Liver (tissue), 9 donors: ENCODE results near the gene FAM124A. TPM values are rescaled to one million over a fixed set of nuclear protein-coding genes. Genes with fewer than 3 reads are reported as not detected.

ENCODE experiments used
- DNase-seq: peaks from one replicate; pipeline ENCODE4 v3.0.0-alpha.2; 2017; ENCODE audit warnings: low spot score
- H3K27ac ChIP-seq, 2 donors: one replicate each; pipeline ENCODE4 v1.7.0; 2013; ENCODE audit warnings: inconsistent platforms in 2 of 2, low read length in 2 of 2, control low read depth in 1 of 2, low read depth in 1 of 2, mild to moderate bottlenecking in 1 of 2
- H3K27me3 ChIP-seq, 4 donors: one replicate each; pipeline versions ENCODE4 v1.6.1 to v1.7.0; 2013; ENCODE audit warnings: low read length in 3 of 4, inconsistent platforms in 1 of 4, mild to moderate bottlenecking in 1 of 4, moderate library complexity in 1 of 4; ENCODE audit not compliant: control insufficient read depth in 4 of 4, insufficient read depth in 4 of 4
- H3K36me3 ChIP-seq, 4 donors: one replicate each; pipeline versions ENCODE4 v1.6.1 to v1.7.0; 2013; ENCODE audit warnings: low read length in 3 of 4, mild to moderate bottlenecking in 3 of 4, low read depth in 1 of 4, moderate library complexity in 1 of 4; ENCODE audit not compliant: control insufficient read depth in 4 of 4, insufficient read depth in 3 of 4
- H3K4me1 ChIP-seq, 4 donors: one replicate each; pipeline versions ENCODE4 v1.6.1 to v1.7.0; 2013; ENCODE audit warnings: low read length in 3 of 4, mild to moderate bottlenecking in 3 of 4, moderate library complexity in 1 of 4; ENCODE audit not compliant: control insufficient read depth in 4 of 4, insufficient read depth in 4 of 4
- H3K4me3 ChIP-seq, 3 donors: one replicate each; pipeline versions ENCODE4 v1.6.1 to v1.7.0; 2013; ENCODE audit warnings: low read length in 3 of 3, control low read depth in 1 of 3, low read depth in 1 of 3, mild to moderate bottlenecking in 1 of 3
- H3K9ac ChIP-seq, 2 donors: one replicate each; pipeline ENCODE4 v1.7.0; 2013; ENCODE audit warnings: low read length in 2 of 2, mild to moderate bottlenecking in 2 of 2, moderate library complexity in 2 of 2, control low read depth in 1 of 2, low read depth in 1 of 2
- H3K9me3 ChIP-seq, 4 donors: one replicate each; pipeline versions ENCODE4 v1.6.1 to v1.7.0; 2013; ENCODE audit warnings: low read length in 3 of 4; ENCODE audit not compliant: control insufficient read depth in 4 of 4
- ATF3 ChIP-seq: IDR thresholded peaks from 2 replicates; pipeline ENCODE4 v1.6.1; 2016; ENCODE audit warnings: antibody characterized with exemption
- EGR1 ChIP-seq, 2 donors: IDR thresholded peaks; 2 replicates each; pipeline ENCODE4 v1.6.1; 2016 to 2018; ENCODE audit warnings: antibody characterized with exemption in 2 of 2, low read depth in 2 of 2
- FOXA1 ChIP-seq: IDR thresholded peaks from 2 replicates; pipeline ENCODE4 v1.6.1; 2016; ENCODE audit warnings: antibody characterized with exemption
- FOXA2 ChIP-seq: IDR thresholded peaks from 2 replicates; pipeline ENCODE4 v1.6.1; 2016; ENCODE audit warnings: antibody characterized with exemption
- GABPA ChIP-seq, 2 donors: IDR thresholded peaks in 1 of 2; conservative IDR thresholded peaks in 1 of 2; 2 replicates each; pipeline ENCODE4 v1.6.1; 2016; ENCODE audit warnings: antibody characterized with exemption in 2 of 2, mild to moderate bottlenecking in 1 of 2, moderate library complexity in 1 of 2
- HNF4A ChIP-seq, 2 donors: conservative IDR thresholded peaks; 2 replicates each; pipeline ENCODE4 v1.6.1; 2016; ENCODE audit warnings: antibody characterized with exemption in 2 of 2, mild to moderate bottlenecking in 2 of 2
- HNF4G ChIP-seq: IDR thresholded peaks from 2 replicates; pipeline ENCODE4 v1.6.1; 2016; ENCODE audit warnings: antibody characterized with exemption
- JUND ChIP-seq, 2 donors: IDR thresholded peaks; 2 replicates each; pipeline ENCODE4 v1.6.1; 2016; ENCODE audit warnings: antibody characterized with exemption in 2 of 2
- MAX ChIP-seq: IDR thresholded peaks from 2 replicates; pipeline ENCODE4 v1.6.1; 2016; ENCODE audit warnings: antibody characterized with exemption
- NR2F2 ChIP-seq: IDR thresholded peaks from 2 replicates; pipeline ENCODE4 v1.6.1; 2016; ENCODE audit warnings: antibody characterized with exemption
- REST ChIP-seq: IDR thresholded peaks from 2 replicates; pipeline ENCODE4 v1.6.1; 2016; ENCODE audit warnings: antibody characterized with exemption, mild to moderate bottlenecking
- RXRA ChIP-seq, 2 donors: IDR thresholded peaks; 2 replicates each; pipeline ENCODE4 v1.6.1; 2017 to 2018; ENCODE audit warnings: antibody characterized with exemption in 2 of 2, mild to moderate bottlenecking in 1 of 2
- SP1 ChIP-seq: IDR thresholded peaks from 2 replicates; pipeline ENCODE4 v1.6.1; 2018; ENCODE audit warnings: antibody characterized with exemption, mild to moderate bottlenecking
- TAF1 ChIP-seq: conservative IDR thresholded peaks from 2 replicates; pipeline ENCODE4 v1.6.1; 2016; ENCODE audit warnings: antibody characterized with exemption, mild to moderate bottlenecking
- YY1 ChIP-seq: IDR thresholded peaks from 2 replicates; pipeline ENCODE4 v1.6.1; 2016; ENCODE audit warnings: antibody characterized with exemption, mild to moderate bottlenecking
- ZBTB33 ChIP-seq: IDR thresholded peaks from 2 replicates; pipeline ENCODE4 v1.6.1; 2016; ENCODE audit warnings: antibody characterized with exemption
- WGBS: extraction: QIAGEN DNeasy Blood & Tissue Kit; methylation state at CpG from one replicate; pipeline ENCODE4 v1.1.7; 2013; 5-methylcytosine and 5-hydroxymethylcytosine counted together
- polyA plus RNA-seq, 2 donors: library from polyadenylated mRNA; stranded (reverse) in 1 of 2; unstranded in 1 of 2; fragments of 200-250 nt in 1 of 2; fragments of >200 nt in 1 of 2; fragmentation: Nextera tagmentation in 1 of 2; extraction: Ambion mirVana in 1 of 2; gene quantifications; one replicate each; pipeline versions ENCODE4 v1.2.1 to v1.2.3, GENCODE V29; 2013 to 2015
- total RNA-seq, 2 donors: library from RNA; depleted of rRNA; stranded (reverse); fragments of >200 nt; gene quantifications; one replicate each; pipeline ENCODE4 v1.2.3, GENCODE V29; 2014
- donor health status: healthy.
- donor health status: healthy.
- donor health status: healthy.
- donor health status: healthy.
- donor health status: healthy.

Gene FAM124A
- total and polyA plus RNA-seq, 4 donors, result 0.33 to 0.92 (median 0.46) TPM

GRCh38 chr13:51229101-51229719, 7.0 kb downstream of the FAM124A start:
- H3K9me3 ChIP-seq, result no peaks in the 10 kb centered on the region
- H3K36me3 ChIP-seq, result no peaks in the 10 kb centered on the region
- TF ChIP-seq ZBTB33, result no peak
- TF ChIP-seq GABPA (IDR thresholded peaks at IDR 0.05 in 1 of 2, conservative IDR thresholded peaks at IDR 0.05 in 1 of 2), result no peak
- TF ChIP-seq FOXA2, result no peak
- no peak for TF ChIP-seq SP1
- no peak for TF ChIP-seq FOXA1
- no peak for TF ChIP-seq RXRA (IDR thresholded peaks at IDR 0.05)
- TF ChIP-seq ATF3, result no peak
- no peak for TF ChIP-seq HNF4G
- TF ChIP-seq REST, result no peak
- no peak for TF ChIP-seq JUND (IDR thresholded peaks at IDR 0.05)
- H3K4me3 ChIP-seq, result no peak overlapping the region
- H3K9ac ChIP-seq, result no peak overlapping the region
- no peak overlapping the region for H3K27ac ChIP-seq
- WGBS, result 83% methylated on average over 12 of the region's 12 CpGs
- DNase-seq, result no peak
- peaks cover 0 to 16% (median 0%) of the 10 kb centered on the region in 4 donors for H3K27me3 ChIP-seq
- H3K4me1 ChIP-seq, result peaks cover 0 to 4% (median 2%) of the 10 kb centered on the region in 4 donors

- H3K9me3 ChIP-seq, result no peaks in the 10 kb centered on the region
- 35% methylated on average over 2 of the region's 2 CpGs for WGBS
- H3K4me3 ChIP-seq, result no peak overlapping the region
- TF ChIP-seq ATF3, result no peak
- TF ChIP-seq FOXA2, result no peak
- no peak for TF ChIP-seq HNF4G
- TF ChIP-seq EGR1 (IDR thresholded peaks at IDR 0.05; ENCODE audit: low read depth in 2 of 2), result no peak
- TF ChIP-seq HNF4A (conservative IDR thresholded peaks at IDR 0.05), result no peak
- TF ChIP-seq RXRA (IDR thresholded peaks at IDR 0.05), result no peak
- TF ChIP-seq NR2F2, result no peak
- TF ChIP-seq MAX, result no peak
- no peak for TF ChIP-seq TAF1
- no peak for TF ChIP-seq GABPA (IDR thresholded peaks at IDR 0.05 in 1 of 2, conservative IDR thresholded peaks at IDR 0.05 in 1 of 2)
- TF ChIP-seq YY1, result no peak
- TF ChIP-seq ZBTB33, result no peak
- no peak for TF ChIP-seq JUND (IDR thresholded peaks at IDR 0.05)
- peaks cover 0 to 16% (median 0%) of the 10 kb centered on the region in 4 donors for H3K27me3 ChIP-seq
- no peaks in the 10 kb centered on the region for H3K36me3 ChIP-seq
- DNase-seq, result no peak
- peaks cover 0 to 4% (median 2%) of the 10 kb centered on the region in 4 donors for H3K4me1 ChIP-seq
- no peak overlapping the region for H3K27ac ChIP-seq
- H3K9ac ChIP-seq, result no peak overlapping the region
Observed at GRCh38 chr13:51229731-51230130, 7.5 kb downstream of the FAM124A start.
